ENCODE measurements around the gene PYGL.
A peak's percentile ranks its signal among the peaks of the same experiment; 100 is the strongest.
"Not testable (repeated sequence)": the region's sequence is repeated elsewhere in the genome, so short reads cannot be mapped to it uniquely, and the experiment has no call there.

PYGL gene

DNA sequence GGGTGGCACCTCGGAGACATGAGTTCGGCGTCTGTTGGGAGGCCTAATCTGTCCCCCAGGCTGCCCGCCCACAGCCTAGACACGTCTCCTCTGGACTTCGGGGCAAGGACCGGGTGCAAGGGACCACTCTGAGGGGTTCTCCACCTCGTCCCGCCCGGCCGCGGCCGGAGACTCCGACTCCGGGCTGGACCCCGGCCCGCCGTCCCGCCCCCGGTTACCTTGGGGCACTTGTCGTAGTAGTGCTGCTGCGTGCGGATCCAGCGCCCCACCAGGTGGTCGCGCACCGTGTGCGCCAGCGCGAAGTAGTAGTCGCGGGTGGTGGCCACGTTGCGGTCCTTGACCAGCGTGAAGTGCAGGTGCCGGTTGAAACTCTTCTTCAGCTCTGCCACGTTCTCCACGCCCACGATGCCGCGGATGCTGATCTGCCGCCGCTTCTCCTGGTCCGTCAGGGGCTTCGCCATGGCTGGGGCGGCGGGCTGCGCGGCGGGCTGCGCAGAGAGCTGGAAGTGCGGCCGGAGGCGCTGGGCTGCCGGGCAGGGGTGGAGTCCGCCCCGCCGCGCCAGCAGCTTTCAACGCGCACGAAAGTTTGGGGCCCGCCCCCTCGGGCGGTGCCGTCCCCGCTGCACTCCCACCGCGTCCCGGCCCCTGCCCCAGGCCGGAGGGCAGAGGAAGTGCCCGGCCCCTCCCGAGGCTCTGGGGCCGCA lies at the start of gene PYGL:
Gene PYGL (minus strand): TSS at position 541 of the 704 bp plus-strand sequence. CDS start 80 bp downstream, at position 461.
- peak; percentile 55 for DNase-seq (ENCODE audit: low spot score)

DNA sequence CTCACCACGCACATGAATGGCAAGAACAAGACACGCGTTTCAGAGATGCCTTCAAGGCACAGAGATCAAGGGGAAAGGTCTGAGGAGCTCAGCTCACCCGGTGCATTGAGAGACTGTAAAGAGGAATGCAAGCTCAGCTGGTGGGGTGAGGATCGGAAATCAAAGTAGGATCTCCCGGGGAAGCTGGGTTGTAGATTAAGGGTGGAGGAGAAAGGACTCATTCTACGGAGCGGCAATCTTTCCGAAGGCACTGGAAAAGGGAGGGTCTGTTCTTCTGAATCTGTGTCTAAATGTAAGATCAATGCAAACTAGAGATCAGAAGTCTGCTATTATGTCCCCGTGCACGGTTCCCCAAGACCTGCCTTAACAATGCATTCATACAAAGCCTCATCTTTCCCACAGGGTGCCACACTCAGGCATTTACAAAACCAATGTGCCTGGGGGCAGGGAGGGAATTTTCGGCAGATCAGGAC lies 41.6 kb upstream of the PYGL start:
- DNase-seq (ENCODE audit: low spot score) = no peak

DNA sequence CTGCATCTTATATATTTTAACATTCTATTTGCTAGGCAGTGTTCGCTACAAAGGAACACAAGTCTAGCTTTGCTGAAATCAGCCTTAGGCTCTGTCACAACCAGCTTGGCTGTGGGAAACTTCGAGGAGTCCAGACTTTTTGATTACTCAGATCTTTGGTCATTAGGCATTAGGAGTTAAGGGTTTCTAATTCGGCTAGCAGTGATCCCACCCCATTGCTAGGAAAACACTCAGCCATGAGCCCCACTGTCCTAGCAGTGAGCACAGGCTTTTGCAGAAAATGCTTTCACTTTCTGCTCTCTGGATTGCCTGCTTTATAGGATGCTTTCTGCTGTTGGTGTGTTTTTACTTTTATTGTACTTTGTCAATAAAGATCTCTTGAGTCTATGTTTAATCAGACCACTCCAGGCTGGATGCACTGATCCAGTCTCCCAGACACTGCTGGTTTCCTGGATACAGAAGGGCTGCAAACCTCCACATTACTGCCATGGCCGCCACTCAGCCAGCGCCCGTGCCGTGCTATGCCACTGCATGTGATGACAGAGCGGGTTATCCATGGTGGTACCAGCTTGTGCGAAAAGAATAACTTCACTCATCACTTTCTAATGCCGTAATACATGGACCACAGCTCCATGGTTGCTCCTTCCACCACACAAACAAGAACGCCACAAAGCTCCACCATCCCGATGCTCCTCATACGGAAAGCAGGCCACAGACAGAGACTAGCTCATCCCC lies 41.0 kb upstream of the PYGL start:
- no peak for DNase-seq (ENCODE audit: low spot score)

DNA sequence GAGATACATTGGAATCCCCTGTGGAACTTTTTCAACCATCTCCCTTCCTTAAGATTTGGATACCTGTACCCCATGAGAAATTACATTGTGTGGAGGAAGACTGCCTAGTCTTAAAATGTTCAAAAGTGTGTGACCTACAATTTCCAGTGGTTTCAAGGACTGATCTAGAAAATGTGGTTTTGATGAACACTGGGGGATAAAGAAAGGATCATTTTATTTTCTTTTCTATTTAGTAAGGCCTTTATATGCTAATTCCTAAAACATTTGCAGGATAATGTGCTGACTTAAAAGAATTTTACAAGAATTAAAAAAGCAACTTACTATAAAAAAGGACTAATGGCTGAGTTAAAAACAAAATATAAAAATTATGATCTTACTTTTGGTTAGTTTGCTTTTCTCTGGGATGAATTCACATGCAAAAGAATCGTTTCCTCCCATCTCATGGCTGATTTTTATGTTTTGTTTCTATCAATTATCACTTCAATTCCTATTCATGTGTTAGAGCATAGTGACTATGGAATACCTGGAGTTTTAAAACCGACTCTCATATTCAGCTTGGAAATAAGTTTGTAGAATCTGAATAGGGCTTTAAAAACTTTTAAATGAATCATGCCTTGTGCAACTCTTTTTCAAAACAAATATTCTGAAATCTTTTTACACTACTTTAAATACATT lies 39.9 kb upstream of the PYGL start:
- DNase-seq (ENCODE audit: low spot score) = no peak

- no peak for DNase-seq (ENCODE audit: low spot score)
Observed at GRCh38 chr14:50979941-50980850, 35.9 kb upstream of the PYGL start.

DNA sequence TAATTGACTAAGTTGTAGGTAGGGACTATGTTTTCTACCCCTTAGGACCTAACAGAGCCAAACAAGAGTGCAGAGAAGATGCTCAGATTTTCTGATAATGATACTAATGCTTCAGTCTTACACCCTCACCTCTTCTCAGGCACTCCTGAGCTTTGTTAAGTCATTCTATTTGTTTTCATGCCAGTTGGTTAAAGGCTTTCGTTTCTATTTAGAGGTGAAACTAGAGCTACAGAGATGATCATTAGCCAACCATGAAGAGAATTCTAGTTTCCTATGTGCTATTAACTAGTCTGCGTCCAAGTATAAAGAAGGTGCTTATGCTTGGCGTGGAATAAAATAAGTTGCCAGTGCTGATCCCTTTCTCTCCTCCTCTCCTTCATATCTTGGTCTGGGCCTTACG lies 34.6 kb upstream of the PYGL start:
- DNase-seq (ENCODE audit: low spot score) = no peak

GRCh38 chr14:50978529-50978871 lies 34.2 kb upstream of the PYGL start:
- DNase-seq (ENCODE audit: low spot score) = no peak

- DNase-seq (ENCODE audit: low spot score) = no peak
Observed at GRCh38 chr14:50977863-50978528, 33.7 kb upstream of the PYGL start.

GRCh38 chr14:50974118-50974517 lies 29.8 kb upstream of the PYGL start:
- no peak for DNase-seq (ENCODE audit: low spot score)

DNA sequence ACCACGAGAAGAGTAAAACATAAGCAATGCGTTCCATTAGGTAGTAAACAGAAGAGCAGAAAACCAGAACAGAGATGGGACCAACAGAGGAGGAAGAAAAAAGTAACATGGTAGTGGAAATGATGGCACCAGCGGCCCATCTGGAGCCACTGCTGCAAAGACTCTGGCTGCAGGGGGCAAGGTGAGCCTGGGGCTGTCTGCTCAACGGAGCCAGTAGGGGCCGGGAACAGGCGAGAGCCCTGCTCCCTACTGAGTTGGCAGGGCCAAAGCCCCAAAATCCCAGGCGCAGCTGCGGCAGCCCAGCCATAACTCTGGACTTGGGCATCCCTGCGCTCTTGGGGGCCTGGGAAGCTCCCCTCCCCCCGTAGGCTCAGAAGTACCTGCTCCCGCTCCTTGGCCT lies 28.5 kb upstream of the PYGL start:
- no peak for DNase-seq (ENCODE audit: low spot score)

- DNase-seq (ENCODE audit: low spot score) = no peak
Observed at GRCh38 chr14:50970886-50971781, 26.9 kb upstream of the PYGL start.

GRCh38 chr14:50967790-50968189 lies 23.5 kb upstream of the PYGL start:
- DNase-seq (ENCODE audit: low spot score) = no peak

DNA sequence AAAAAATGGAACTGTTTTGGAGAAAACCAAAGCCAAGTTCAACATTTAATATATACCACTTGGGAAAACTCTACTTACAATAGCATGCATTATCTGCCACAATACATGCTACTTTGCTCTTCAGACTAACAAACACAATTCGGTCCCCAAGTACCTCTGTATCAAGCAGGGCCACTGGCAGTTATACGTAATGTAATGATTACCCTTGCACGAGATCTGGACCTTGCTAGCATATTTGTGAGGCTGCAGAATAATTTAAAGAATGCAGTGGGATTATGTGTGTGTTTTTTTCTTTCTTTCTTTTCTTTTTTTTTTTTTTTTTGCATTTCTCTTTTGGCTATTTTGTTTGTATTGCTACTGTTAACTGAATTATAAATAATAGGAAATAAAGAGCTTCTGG lies 22.8 kb upstream of the PYGL start:
- no peak for DNase-seq (ENCODE audit: low spot score)

GRCh38 chr14:50964683-50965390 lies 20.6 kb upstream of the PYGL start:
- DNase-seq (ENCODE audit: low spot score) = peak; percentile 4

DNA sequence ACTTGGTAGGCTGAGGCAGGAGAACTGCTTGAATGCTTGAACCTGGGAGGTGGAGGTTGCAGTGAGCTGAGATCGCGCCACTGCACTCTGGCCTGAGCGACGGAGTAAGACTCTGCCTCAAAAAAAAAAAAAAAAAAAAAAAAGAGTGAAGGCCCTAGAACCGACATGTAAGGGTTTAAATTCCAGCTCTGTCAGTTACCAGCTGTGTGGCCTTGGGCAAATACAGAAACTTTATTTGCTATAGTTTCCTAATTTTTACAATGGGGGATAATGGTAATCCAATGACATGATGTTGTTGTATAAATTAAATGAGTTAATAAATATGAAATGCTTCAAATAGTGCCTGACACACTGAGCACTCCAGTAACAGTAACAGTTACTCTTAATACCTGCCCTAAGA lies 19.6 kb upstream of the PYGL start:
- no peak for DNase-seq (ENCODE audit: low spot score)

DNA sequence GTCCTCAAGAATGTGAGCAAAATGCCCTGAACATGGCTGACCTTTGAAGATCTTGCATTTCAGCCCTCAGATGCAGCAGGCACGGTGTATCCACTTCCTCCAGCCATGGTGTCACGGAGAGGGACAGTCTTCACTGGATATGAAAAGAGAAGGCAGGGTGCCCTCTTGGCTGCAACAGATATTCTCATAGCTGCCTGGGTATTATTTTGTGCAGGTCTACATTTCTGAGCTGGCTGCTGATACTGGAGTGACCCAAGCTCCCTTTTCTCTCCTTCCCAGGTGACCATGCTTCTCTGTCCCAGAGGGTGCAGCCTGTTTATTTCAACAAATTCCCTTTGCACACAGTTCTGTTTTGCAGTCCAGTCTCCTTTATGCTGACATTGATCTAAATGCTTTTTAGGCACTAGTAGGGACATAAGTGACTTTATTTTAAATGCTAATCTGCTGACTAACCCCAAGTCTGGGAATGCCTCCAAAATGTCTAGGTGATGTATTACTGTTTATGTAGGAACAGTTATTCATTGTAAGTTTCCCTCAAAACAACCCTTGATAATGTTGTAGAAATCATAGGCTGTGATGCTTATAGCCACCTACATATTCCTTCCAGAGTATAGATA lies 17.4 kb upstream of the PYGL start:
- peak; percentile 60 for DNase-seq (ENCODE audit: low spot score)

GRCh38 chr14:50957296-50957695 lies 13.0 kb upstream of the PYGL start:
- peak; percentile 10 for DNase-seq (ENCODE audit: low spot score)

DNA sequence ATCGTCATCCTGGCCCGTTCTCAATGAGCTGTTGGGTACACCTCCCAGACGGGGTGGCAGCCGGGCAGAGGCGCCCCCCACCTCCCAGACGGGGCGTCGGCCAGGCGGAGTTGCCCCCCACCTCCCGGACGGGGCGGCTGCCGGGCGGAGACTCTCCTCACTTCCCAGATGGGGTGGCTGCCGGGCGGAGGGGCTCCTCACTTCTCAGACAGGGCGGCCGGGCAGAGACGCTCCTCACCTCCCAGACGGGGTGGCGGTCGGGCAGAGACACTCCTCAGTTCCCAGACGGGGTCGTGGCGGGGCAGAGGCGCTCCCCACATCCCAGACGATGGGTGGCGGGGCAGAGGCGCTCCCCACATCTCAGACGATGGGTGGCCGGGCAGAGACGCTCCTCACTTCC lies 12.1 kb upstream of the PYGL start:
- DNase-seq (ENCODE audit: low spot score) = not testable (repeated sequence)

DNA sequence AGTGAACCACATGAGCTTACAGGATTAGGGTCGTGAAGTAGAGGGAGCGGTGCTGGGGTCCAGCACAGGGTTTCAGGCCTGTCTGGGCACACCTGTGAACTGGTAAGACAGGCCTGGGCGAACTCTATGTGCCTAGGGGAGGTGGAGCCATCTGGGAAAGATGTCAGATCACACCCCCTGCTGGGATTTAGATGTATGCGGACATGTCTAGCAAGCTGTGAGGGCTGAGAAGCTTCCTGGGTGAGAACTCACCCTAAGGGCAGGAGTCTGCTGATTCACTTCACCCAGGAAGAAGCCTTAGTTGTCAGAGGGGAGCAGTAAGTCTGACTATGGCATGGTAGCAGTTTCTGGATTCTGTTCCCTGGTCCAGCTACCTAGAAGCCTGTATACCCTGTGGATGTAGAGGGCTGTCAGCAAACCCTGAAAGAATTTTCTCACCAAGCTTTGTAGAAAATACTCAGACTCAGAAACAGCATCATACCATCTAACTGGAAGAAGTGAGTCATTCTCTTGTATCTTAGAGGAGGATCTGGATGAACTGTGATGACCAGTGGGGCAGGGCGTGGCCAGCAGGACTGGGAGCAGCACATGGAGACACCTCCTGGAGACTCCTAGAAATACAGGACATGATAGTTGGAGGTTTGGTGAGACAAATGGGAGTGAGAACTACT lies 11.2 kb upstream of the PYGL start:
- peak; percentile 93 for DNase-seq (ENCODE audit: low spot score)

Measured in kidney capillary endothelial cell (primary cell).